Ovary (tissue), 3 donors: ENCODE results near the gene KIF21A.

Experiments
- CTCF ChIP-seq, 3 donors: fragments of 450-650 bp in 2 of 3; fragments of 200-600 bp in 1 of 3; IDR thresholded peaks; one replicate each; pipeline versions ENCODE4 v1.5.1 to v1.8.0; 2016 to 2022; ENCODE audit warnings: antibody characterized with exemption in 3 of 3, mild to moderate bottlenecking in 1 of 3
- EP300 ChIP-seq: sonication (generic); formaldehyde crosslinking; IDR thresholded peaks from one replicate; pipeline ENCODE4 v1.6.1; 2017; ENCODE audit warnings: antibody characterized with exemption
- donor health status: DM: no; HTN: no; CAD: no.

- TF ChIP-seq CTCF (IDR thresholded peaks at IDR 0.05) (no peak), EP300 (no peak)
Measured at GRCh38 chr12:39348941-39349626, 93.8 kb downstream of the KIF21A start.
